ENCODE results near the gene CIB2. TPM values are rescaled to one million over a fixed set of nuclear protein-coding genes. Genes with fewer than 3 reads are reported as not detected.

Gene CIB2
- total and polyA plus RNA-seq, 2 experiments from 2014 or later = 59.5 to 64.4 TPM

- Mint-ChIP-seq H3K27ac (no peak overlapping the region), H3K27me3 (ENCODE audit: insufficient read depth, low read depth, poor library complexity) (peaks cover 8% of the 10 kb centered on the region), H3K4me3 (no peak overlapping the region; the same call in 2 of the 3 replicates), H3K9me3 (no peaks in the 10 kb centered on the region), H3K36me3 (ENCODE audit: low read depth) (no peaks in the 10 kb centered on the region), H3K4me1 (peaks cover 31% of the 10 kb centered on the region)
- H3K36me3 ChIP-seq (ENCODE audit: insufficient read depth) = no peaks in the 10 kb centered on the region
- H3K9me2 ChIP-seq (ENCODE audit: insufficient read depth) = no peaks in the 10 kb centered on the region
- H2AFZ ChIP-seq = no peak overlapping the region
- no peaks in the 10 kb centered on the region for H3K27me3 ChIP-seq (ENCODE audit: insufficient read depth)
- TF ChIP-seq ETS1 (IDR thresholded peaks at IDR 0.05) (no peak), JUNB (IDR thresholded peaks at IDR 0.05; ENCODE audit: unreplicated experiment) (no peak), EZH2 (IDR thresholded peaks at IDR 0.05; ENCODE audit: low read depth, unreplicated experiment) (no peak), EZH2phosphoT487 (IDR thresholded peaks at IDR 0.05; ENCODE audit: unreplicated experiment) (no peak), CREB1 (CRISPR knock-in tag; IDR thresholded peaks at IDR 0.05; ENCODE audit: low read depth) (no peak), POLR2AphosphoS5 (IDR thresholded peaks at IDR 0.05; ENCODE audit: low read depth) (no peak), ZNF462 (CRISPR knock-in tag; IDR thresholded peaks at IDR 0.05) (no peak)
- ATAC-seq = no peak
- H3F3A ChIP-seq (replicated peaks; ENCODE audit: low read depth) = 0 out of 2 replicates have a peak, but pooled peaks cover 6% of the 10 kb centered on the region
- no peak overlapping the region for H3K4me3 ChIP-seq
- peaks cover 3% of the 10 kb centered on the region; the same call in 1 of the 2 replicates for H3K79me2 ChIP-seq (replicated peaks; ENCODE audit: insufficient read depth)
- no peak for DNase-seq (ENCODE audit: low spot score)
- H3K4me1 ChIP-seq (ENCODE audit: insufficient read depth) = peaks cover 20% of the 10 kb centered on the region; the same call in 1 of the 2 replicates
- H3K27ac ChIP-seq (ENCODE audit: low read depth) = no peak overlapping the region
- H4K20me1 ChIP-seq (replicated peaks; ENCODE audit: insufficient read depth) = no peaks in the 10 kb centered on the region; the same call in 1 of the 2 replicates
- H3K4me2 ChIP-seq = no peak overlapping the region
Observed at GRCh38 chr15:78127882-78128281, 3.4 kb downstream of the CIB2 start.

Data from GM23338 (cell line).